Heart left ventricle (tissue), 16 donors: ENCODE measurements around the gene B3GLCT. TPM values are rescaled to one million over a fixed set of nuclear protein-coding genes. Genes with fewer than 3 reads are reported as not detected.

Experiments
- ATAC-seq, 4 donors: fragments of 200-7000 bp; cut with Tn5 transposase; one replicate each; pipeline ENCODE4 v1.9.1; 2020 to 2022; ENCODE audit warnings: moderate library complexity in 4 of 4, mild to moderate bottlenecking in 3 of 4, moderate number of reproducible peaks in 1 of 4
- DNase-seq, 5 donors: peaks; one replicate each; pipeline ENCODE4 v3.0.0-alpha.2; 2020
- H3K27ac ChIP-seq, 12 donors: fragments of 200-600 bp; sonication (generic) in 4 of 12; one replicate each; pipeline versions ENCODE4 v1.5.0 to v1.8.0; 2016 to 2022; ENCODE audit warnings: mild to moderate bottlenecking in 2 of 12
- H3K27me3 ChIP-seq, 9 donors: fragments of 200-600 bp; sonication (generic) in 2 of 9; one replicate each; pipeline versions ENCODE4 v1.5.1 to v1.8.0; 2016 to 2022; ENCODE audit warnings: mild to moderate bottlenecking in 3 of 9
- H3K36me3 ChIP-seq, 9 donors: fragments of 200-600 bp; sonication (generic) in 2 of 9; one replicate each; pipeline versions ENCODE4 v1.5.0 to v1.8.0; 2018 to 2022; ENCODE audit warnings: mild to moderate bottlenecking in 2 of 9
- H3K4me1 ChIP-seq, 12 donors: fragments of 200-600 bp; sonication (generic) in 4 of 12; one replicate each; pipeline versions ENCODE4 v1.5.0 to v1.8.0; 2016 to 2022; ENCODE audit warnings: mild to moderate bottlenecking in 3 of 12
- H3K4me3 ChIP-seq, 12 donors: fragments of 200-600 bp; sonication (generic) in 4 of 12; one replicate each; pipeline versions ENCODE4 v1.5.0 to v1.8.0; 2017 to 2022; ENCODE audit warnings: mild to moderate bottlenecking in 9 of 12, moderate library complexity in 4 of 12
- H3K9me3 ChIP-seq, 12 donors: fragments of 200-600 bp; sonication (generic) in 4 of 12; one replicate each; pipeline versions ENCODE4 v1.5.0 to v1.8.0; 2016 to 2022; ENCODE audit warnings: mild to moderate bottlenecking in 1 of 12
- CTCF ChIP-seq, 12 donors: fragments of 200-600 bp; sonication (generic) in 4 of 12; IDR thresholded peaks; one replicate each; pipeline versions ENCODE4 v1.5.0 to v1.8.0; 2018 to 2022; ENCODE audit warnings: antibody characterized with exemption in 12 of 12, mild to moderate bottlenecking in 5 of 12
- POLR2A ChIP-seq, 2 donors: fragments of 450-650 bp; IDR thresholded peaks; one replicate each; pipeline ENCODE4 v1.6.1; 2017; ENCODE audit warnings: antibody characterized with exemption in 2 of 2, mild to moderate bottlenecking in 2 of 2, moderate library complexity in 2 of 2
- WGBS, 4 donors: extraction: QIAGEN DNeasy Blood & Tissue Kit in 2 of 4; methylation state at CpG; one replicate each; pipeline versions ENCODE4 v1.1.5 to v1.1.7; 2013 to 2018; 5-methylcytosine and 5-hydroxymethylcytosine counted together
- intact Hi-C, 10 donors: fragments of 100-400 bp; cut with DNase I; formaldehyde crosslinking; loops; one replicate each; pipeline versions ENCODE4 v1.11.1 to v1.14.2; 2022
- polyA plus RNA-seq, 2 donors: library from polyadenylated mRNA; stranded (reverse); fragments of 200-250 nt; gene quantifications; one replicate each; pipeline ENCODE4 v1.2.3, GENCODE V29; 2013
- total RNA-seq, 9 donors: library from RNA; depleted of rRNA in 2 of 9; stranded (reverse); fragments of >200 nt in 2 of 9; fragmentation: NEBNext Ultra II Directional in 3 of 9; extraction: Animal tissue kit (Norgen Biotek cat#: 25700) in 3 of 9; gene quantifications; one replicate each; pipeline versions ENCODE4 v1.1.0 to v1.2.4, GENCODE V29; 2016 to 2023
- donor health status: ischemic (EF 13 %, LVEDD 7.1; RV severe dilation, severe dysfunction).
- donor health status: healthy with polysubstance abuse.
- donor health status: DM: no; HTN: yes; CAD: no.
- donor health status: DM: no; HTN: no; CAD: no.
- donor health status: ischemic (EF 25% LVEDD 6.9; RV normal size, moderate dysfunction).
- donor health status: ischemic (EF 25% LVEDD 5.7; RV mildly dilated, moderate dysfunction).
- donor health status: healthy.
- donor health status: DM: yes; HTN: yes; CAD: no.
- donor health status: ischemic (EF 35%, LVEDD 5.7; RV mildly dilated, moderate dysfunction).
- donor health status: nonischemic (EF 11% LVEDD 7.7; RV severe dilation, severe dysfunction).
- donor health status: DM: yes; HTN: yes; CAD: no.
- donor health status: PGD.
- donor health status: ischemic (EF 29% LVEDD 5.4; RV normal size, mild dysfunction).
- donor health status: nonischemic (EF 23%, LVEDD 6.1; RV moderate dilation, normal function).

B3GLCT gene
- total and polyA plus RNA-seq, 11 donors, result 5.5 to 27.2 (median 20.3) TPM

GRCh38 chr13:31182987-31183386 lies 16.8 kb upstream of the B3GLCT start:
- TF ChIP-seq CTCF (IDR thresholded peaks at IDR 0.05) (no peak), POLR2A (IDR thresholded peaks at IDR 0.05) (no peak)
- DNase-seq, result no peak
- H3K4me1 ChIP-seq, result no peaks in the 10 kb centered on the region
- no peaks in the 10 kb centered on the region for H3K36me3 ChIP-seq
- WGBS, 4 donors, result 92 to 100% (median 95%) methylated on average over 9 to 26 of the region's 26 CpGs
- no peak overlapping the region for H3K27ac ChIP-seq
- intact Hi-C loops, result no loop called here
- H3K4me3 ChIP-seq, result no peak overlapping the region
- no peaks in the 10 kb centered on the region for H3K27me3 ChIP-seq
- H3K9me3 ChIP-seq, result no peaks in the 10 kb centered on the region
- no peak for ATAC-seq

GRCh38 chr13:31184451-31184850 lies 15.3 kb upstream of the B3GLCT start:
- WGBS, 4 donors, result 89 to 95% (median 93%) methylated on average over 6 of the region's 6 CpGs
- no peak for DNase-seq
- TF ChIP-seq CTCF (IDR thresholded peaks at IDR 0.05), result no peak
- TF ChIP-seq POLR2A (IDR thresholded peaks at IDR 0.05), result no peak

GRCh38 chr13:31184981-31185645 lies 14.7 kb upstream of the B3GLCT start:
- ATAC-seq (no peak), DNase-seq (no peak)
- 82 to 88% (median 85%) methylated on average over 7 of the region's 7 CpGs for WGBS, 4 donors
- Histone ChIP-seq H3K27ac (no peak overlapping the region), H3K36me3 (no peaks in the 10 kb centered on the region), H3K4me1 (no peaks in the 10 kb centered on the region), H3K4me3 (no peak overlapping the region), H3K27me3 (no peaks in the 10 kb centered on the region), H3K9me3 (peaks cover 0 to 2% (median 0%) of the 10 kb centered on the region in 12 donors)
- intact Hi-C loops, result no loop called here
- TF ChIP-seq POLR2A (IDR thresholded peaks at IDR 0.05) (no peak), CTCF (IDR thresholded peaks at IDR 0.05) (no peak)

More at GRCh38 chr13:31184451-31184850, 15.3 kb upstream of the B3GLCT start:
- H3K4me1 ChIP-seq, result no peaks in the 10 kb centered on the region
- no peak overlapping the region for H3K4me3 ChIP-seq
- peaks cover 0 to 2% (median 0%) of the 10 kb centered on the region in 12 donors for H3K9me3 ChIP-seq
- intact Hi-C loops, result no loop called here
- no peak overlapping the region for H3K27ac ChIP-seq
- no peaks in the 10 kb centered on the region for H3K27me3 ChIP-seq
- ATAC-seq, result no peak
- H3K36me3 ChIP-seq, result no peaks in the 10 kb centered on the region

GRCh38 chr13:31191748-31192147 lies 8.0 kb upstream of the B3GLCT start:
- H3K36me3 ChIP-seq, result no peaks in the 10 kb centered on the region
- TF ChIP-seq POLR2A (IDR thresholded peaks at IDR 0.05) (no peak), CTCF (IDR thresholded peaks at IDR 0.05) (no peak)
- peaks cover 0 to 2% (median 0%) of the 10 kb centered on the region in 12 donors for H3K9me3 ChIP-seq
- ATAC-seq (no peak), DNase-seq (no peak)
- intact Hi-C loops, result loop anchor here in 2 of 10 donors (10.0 kb wide), 2 partner anchors 233 to 553 kb away; no protein-coding TSS in a partner anchor
- H3K4me3 ChIP-seq, result no peak overlapping the region
- WGBS, 4 donors, result 83 to 88% (median 85%) methylated on average over 4 of the region's 4 CpGs
- no peak overlapping the region for H3K27ac ChIP-seq
- H3K27me3 ChIP-seq, result no peaks in the 10 kb centered on the region
- no peaks in the 10 kb centered on the region for H3K4me1 ChIP-seq
